Measurements from ENCODE around the gene BARD1. TPM values are rescaled to one million over a fixed set of nuclear protein-coding genes. Genes with fewer than 3 reads are reported as not detected.

The BARD1 gene
- total and polyA plus RNA-seq, 2 of the 13 experiments (the other 11 are each of a cell fraction or from before 2014, with no cell fraction given) = 5.3 to 30.4 TPM

DNA sequence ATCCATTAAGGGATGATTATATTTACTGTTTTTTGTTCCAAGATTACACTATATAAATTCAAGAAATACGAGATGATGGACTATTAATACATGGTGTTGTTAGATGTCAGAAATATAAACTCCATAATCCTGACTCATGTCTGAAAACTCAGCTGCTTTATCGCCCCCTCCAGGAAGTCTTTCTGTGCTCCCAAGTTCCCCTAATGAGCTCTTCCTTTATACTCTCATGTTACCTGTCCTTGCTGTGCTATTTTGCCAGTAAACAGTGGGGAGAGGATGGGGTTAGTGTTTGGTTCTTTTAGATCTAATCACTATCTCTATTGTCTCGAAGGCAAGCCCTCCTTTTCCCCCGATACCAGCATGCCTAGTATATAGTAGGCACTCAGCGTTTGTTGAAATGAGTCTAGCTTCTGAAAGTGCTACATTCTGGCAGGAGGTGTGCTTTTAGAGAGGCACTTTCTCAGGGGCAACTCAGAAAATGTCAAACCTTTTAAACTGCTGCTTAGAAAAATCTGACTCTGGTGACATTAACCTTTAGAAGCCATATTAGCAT lies 21.4 kb upstream of the BARD1 start (continued):
- no peak for TF ChIP-seq ZNF264 (CRISPR knock-in tag; IDR thresholded peaks at IDR 0.05)
- TF ChIP-seq, protein P1, sequence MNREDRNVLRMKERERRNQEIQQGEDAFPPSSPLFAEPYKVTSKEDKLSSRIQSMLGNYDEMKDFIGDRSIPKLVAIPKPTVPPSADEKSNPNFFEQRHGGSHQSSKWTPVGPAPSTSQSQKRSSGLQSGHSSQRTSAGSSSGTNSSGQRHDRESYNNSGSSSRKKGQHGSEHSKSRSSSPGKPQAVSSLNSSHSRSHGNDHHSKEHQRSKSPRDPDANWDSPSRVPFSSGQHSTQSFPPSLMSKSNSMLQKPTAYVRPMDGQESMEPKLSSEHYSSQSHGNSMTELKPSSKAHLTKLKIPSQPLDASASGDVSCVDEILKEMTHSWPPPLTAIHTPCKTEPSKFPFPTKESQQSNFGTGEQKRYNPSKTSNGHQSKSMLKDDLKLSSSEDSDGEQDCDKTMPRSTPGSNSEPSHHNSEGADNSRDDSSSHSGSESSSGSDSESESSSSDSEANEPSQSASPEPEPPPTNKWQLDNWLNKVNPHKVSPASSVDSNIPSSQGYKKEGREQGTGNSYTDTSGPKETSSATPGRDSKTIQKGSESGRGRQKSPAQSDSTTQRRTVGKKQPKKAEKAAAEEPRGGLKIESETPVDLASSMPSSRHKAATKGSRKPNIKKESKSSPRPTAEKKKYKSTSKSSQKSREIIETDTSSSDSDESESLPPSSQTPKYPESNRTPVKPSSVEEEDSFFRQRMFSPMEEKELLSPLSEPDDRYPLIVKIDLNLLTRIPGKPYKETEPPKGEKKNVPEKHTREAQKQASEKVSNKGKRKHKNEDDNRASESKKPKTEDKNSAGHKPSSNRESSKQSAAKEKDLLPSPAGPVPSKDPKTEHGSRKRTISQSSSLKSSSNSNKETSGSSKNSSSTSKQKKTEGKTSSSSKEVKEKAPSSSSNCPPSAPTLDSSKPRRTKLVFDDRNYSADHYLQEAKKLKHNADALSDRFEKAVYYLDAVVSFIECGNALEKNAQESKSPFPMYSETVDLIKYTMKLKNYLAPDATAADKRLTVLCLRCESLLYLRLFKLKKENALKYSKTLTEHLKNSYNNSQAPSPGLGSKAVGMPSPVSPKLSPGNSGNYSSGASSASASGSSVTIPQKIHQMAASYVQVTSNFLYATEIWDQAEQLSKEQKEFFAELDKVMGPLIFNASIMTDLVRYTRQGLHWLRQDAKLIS (CRISPR knock-in tag; IDR thresholded peaks at IDR 0.05) = no peak
- peak; percentile 45; the same call in 1 of the 2 replicates for TF ChIP-seq SMC3 (IDR thresholded peaks at IDR 0.05; ENCODE audit: low read length)
- TF ChIP-seq FOSL2 (CRISPR knock-in tag; IDR thresholded peaks at IDR 0.05) = no peak
- TF ChIP-seq, protein P2, sequence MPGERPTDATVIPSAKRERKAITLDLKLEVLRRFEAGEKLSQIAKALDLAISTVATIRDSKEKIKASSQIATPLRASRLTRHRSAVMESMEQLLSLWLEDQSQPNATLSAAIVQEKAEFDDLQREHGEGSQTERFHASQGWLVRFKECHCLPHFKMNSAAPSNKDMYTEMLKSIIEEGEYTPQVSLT (CRISPR knock-in tag; IDR thresholded peaks at IDR 0.05; ENCODE audit: borderline replicate concordance, low read depth) = no peak
- no peak for TF ChIP-seq GFI1 (CRISPR knock-in tag; IDR thresholded peaks at IDR 0.05; ENCODE audit: borderline replicate concordance)
- TF ChIP-seq, protein P3, sequence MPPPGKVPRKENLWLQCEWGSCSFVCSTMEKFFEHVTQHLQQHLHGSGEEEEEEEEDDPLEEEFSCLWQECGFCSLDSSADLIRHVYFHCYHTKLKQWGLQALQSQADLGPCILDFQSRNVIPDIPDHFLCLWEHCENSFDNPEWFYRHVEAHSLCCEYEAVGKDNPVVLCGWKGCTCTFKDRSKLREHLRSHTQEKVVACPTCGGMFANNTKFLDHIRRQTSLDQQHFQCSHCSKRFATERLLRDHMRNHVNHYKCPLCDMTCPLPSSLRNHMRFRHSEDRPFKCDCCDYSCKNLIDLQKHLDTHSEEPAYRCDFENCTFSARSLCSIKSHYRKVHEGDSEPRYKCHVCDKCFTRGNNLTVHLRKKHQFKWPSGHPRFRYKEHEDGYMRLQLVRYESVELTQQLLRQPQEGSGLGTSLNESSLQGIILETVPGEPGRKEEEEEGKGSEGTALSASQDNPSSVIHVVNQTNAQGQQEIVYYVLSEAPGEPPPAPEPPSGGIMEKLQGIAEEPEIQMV (CRISPR knock-in tag; IDR thresholded peaks at IDR 0.05; ENCODE audit: low read depth) = no peak
- TF ChIP-seq AGO1 (IDR thresholded peaks at IDR 0.05; ENCODE audit: low read depth, low read length, poor library complexity, severe bottlenecking) = no peak
- TF ChIP-seq, protein P4, sequence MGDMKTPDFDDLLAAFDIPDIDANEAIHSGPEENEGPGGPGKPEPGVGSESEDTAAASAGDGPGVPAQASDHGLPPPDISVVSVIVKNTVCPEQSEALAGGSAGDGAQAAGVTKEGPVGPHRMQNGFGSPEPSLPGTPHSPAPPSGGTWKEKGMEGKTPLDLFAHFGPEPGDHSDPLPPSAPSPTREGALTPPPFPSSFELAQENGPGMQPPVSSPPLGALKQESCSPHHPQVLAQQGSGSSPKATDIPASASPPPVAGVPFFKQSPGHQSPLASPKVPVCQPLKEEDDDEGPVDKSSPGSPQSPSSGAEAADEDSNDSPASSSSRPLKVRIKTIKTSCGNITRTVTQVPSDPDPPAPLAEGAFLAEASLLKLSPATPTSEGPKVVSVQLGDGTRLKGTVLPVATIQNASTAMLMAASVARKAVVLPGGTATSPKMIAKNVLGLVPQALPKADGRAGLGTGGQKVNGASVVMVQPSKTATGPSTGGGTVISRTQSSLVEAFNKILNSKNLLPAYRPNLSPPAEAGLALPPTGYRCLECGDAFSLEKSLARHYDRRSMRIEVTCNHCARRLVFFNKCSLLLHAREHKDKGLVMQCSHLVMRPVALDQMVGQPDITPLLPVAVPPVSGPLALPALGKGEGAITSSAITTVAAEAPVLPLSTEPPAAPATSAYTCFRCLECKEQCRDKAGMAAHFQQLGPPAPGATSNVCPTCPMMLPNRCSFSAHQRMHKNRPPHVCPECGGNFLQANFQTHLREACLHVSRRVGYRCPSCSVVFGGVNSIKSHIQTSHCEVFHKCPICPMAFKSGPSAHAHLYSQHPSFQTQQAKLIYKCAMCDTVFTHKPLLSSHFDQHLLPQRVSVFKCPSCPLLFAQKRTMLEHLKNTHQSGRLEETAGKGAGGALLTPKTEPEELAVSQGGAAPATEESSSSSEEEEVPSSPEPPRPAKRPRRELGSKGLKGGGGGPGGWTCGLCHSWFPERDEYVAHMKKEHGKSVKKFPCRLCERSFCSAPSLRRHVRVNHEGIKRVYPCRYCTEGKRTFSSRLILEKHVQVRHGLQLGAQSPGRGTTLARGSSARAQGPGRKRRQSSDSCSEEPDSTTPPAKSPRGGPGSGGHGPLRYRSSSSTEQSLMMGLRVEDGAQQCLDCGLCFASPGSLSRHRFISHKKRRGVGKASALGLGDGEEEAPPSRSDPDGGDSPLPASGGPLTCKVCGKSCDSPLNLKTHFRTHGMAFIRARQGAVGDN (CRISPR knock-in tag; IDR thresholded peaks at IDR 0.05) = no peak
- TF ChIP-seq, protein P5, sequence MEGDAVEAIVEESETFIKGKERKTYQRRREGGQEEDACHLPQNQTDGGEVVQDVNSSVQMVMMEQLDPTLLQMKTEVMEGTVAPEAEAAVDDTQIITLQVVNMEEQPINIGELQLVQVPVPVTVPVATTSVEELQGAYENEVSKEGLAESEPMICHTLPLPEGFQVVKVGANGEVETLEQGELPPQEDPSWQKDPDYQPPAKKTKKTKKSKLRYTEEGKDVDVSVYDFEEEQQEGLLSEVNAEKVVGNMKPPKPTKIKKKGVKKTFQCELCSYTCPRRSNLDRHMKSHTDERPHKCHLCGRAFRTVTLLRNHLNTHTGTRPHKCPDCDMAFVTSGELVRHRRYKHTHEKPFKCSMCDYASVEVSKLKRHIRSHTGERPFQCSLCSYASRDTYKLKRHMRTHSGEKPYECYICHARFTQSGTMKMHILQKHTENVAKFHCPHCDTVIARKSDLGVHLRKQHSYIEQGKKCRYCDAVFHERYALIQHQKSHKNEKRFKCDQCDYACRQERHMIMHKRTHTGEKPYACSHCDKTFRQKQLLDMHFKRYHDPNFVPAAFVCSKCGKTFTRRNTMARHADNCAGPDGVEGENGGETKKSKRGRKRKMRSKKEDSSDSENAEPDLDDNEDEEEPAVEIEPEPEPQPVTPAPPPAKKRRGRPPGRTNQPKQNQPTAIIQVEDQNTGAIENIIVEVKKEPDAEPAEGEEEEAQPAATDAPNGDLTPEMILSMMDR (CRISPR knock-in tag; IDR thresholded peaks at IDR 0.05) = peak; percentile 61
- TF ChIP-seq MAFG (CRISPR knock-in tag; IDR thresholded peaks at IDR 0.05) = no peak
- no peak for TF ChIP-seq PHF21A (CRISPR knock-in tag; IDR thresholded peaks at IDR 0.05)
- no peak for TF ChIP-seq CENPT (CRISPR knock-in tag; IDR thresholded peaks at IDR 0.05; ENCODE audit: low read depth)
- TF ChIP-seq RAD51 (IDR thresholded peaks at IDR 0.05; ENCODE audit: borderline replicate concordance) = no peak
- TF ChIP-seq, protein P6, sequence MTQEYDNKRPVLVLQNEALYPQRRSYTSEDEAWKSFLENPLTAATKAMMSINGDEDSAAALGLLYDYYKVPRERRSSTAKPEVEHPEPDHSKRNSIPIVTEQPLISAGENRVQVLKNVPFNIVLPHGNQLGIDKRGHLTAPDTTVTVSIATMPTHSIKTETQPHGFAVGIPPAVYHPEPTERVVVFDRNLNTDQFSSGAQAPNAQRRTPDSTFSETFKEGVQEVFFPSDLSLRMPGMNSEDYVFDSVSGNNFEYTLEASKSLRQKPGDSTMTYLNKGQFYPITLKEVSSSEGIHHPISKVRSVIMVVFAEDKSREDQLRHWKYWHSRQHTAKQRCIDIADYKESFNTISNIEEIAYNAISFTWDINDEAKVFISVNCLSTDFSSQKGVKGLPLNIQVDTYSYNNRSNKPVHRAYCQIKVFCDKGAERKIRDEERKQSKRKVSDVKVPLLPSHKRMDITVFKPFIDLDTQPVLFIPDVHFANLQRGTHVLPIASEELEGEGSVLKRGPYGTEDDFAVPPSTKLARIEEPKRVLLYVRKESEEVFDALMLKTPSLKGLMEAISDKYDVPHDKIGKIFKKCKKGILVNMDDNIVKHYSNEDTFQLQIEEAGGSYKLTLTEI (CRISPR knock-in tag; conservative IDR thresholded peaks at IDR 0.05) = no peak
